ENCODE data around the gene CUX1.
A peak's percentile ranks its signal among the peaks of the same experiment; 100 is the strongest.

Gene CUX1

DNA sequence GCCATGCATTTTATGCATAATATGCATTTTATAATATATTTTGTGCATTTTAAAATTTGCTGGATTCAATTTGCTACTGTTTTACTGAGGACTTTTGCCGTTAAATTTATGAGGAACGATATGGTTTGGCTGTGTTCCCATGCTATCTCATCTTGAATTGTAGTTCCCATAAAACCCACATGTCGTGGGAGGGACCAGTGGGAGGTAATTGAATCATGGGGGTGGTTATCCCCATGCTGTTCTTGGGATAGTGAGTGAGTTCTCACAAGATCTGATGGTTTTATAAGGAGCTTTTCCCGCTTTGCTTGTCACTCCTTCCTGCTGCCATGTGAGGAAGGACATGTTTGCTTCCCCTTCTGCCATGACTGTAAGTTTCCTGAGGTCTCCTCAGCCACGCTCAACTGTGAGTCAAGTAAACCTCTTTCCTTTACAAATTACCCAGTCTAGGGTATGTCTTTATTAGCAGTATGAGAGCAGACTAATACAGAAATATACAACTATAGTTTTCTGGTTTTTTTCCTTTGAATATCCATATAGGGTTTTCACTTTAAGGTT, 267.9 kb downstream of the CUX1 start:
- DNase-seq: peak; percentile 20

DNA sequence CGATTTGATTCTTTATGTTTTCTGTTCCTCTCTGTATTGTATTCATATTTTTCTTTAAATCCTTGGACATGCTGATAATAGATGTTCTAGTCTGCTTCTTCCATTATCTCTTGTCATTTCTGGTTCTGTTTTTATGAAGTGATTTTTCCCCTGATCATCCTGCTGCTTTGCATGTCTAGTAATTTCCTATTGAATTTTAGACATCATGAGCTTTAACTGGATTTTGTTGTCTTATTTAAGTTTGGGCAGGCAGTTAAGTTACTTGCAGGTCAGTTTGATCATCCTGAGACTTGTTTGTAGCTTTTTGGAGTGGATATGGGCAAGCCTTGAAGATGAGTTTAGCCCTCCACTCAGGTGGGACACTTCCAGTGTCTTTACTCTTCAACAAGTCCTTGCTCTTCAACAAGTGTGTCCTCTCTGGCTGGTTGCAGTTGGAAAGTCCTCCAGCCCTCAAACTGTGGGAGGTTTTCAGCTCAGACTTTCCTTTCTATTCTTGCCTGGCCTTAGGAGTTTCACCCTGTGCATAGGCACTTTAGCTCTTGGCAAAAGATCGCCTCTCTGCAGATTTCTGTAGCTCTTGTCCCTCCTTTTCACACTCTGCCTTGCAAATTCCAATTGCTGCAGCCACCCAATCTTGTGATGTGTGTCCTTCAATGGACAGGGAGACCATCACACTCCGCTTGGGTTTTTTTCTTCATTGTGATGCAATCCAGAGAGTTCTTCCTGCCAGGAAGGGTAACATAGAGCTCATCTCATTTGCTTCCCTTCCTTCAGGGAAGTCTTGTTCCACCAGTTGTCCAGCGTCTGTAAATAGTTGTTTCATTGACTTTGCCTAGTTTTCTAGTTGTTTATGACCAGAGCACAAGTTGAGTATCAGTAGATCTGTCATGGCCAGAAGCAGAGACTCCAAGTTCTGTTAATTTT, 272.0 kb downstream of the CUX1 start:
- no peak for DNase-seq

- DNase-seq: no peak
Measured at GRCh38 chr7:102093599-102094315, 276.3 kb downstream of the CUX1 start.

GRCh38 chr7:102094316-102094650, 276.9 kb downstream of the CUX1 start:
- peak; percentile 87 for DNase-seq

DNA sequence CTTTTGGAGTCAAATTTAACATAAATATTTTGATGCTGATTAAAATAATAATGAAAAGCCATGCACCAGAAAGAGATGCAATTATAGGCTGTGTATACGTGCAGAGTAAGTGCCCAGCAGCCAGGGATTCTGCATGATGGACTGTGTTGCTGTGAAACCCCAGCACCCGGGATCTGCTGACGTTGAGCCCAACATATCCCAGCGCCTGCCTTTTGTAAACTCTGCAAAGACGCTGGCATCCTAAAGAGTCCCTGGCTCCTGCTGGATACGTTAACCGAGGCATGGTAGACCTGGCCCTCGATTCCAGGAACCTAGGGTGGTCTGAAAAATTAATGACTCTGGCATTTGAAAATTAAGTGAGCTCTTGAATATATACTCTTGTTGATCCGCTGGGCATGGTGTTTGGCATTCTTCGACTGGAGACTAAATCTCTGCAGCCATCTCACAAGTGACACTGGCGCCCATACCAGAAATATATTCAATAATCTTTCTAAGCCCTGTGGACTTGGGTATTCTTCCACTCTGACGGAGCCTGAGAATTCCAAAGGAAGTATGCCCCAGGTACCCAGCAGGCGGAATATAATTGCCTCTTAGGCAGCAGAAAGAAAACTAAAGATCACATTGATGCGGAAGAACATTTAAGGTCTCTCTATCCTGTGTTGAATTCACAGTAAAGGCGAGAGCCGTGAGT, 278.0 kb downstream of the CUX1 start:
- no peak for DNase-seq

GRCh38 chr7:102096012-102096332, 278.5 kb downstream of the CUX1 start:
- DNase-seq: no peak

GRCh38 chr7:102096706-102097427, 279.4 kb downstream of the CUX1 start:
- no peak for DNase-seq

- DNase-seq: peak; percentile 21
Measured at GRCh38 chr7:102097601-102098161, 280.3 kb downstream of the CUX1 start.

DNA sequence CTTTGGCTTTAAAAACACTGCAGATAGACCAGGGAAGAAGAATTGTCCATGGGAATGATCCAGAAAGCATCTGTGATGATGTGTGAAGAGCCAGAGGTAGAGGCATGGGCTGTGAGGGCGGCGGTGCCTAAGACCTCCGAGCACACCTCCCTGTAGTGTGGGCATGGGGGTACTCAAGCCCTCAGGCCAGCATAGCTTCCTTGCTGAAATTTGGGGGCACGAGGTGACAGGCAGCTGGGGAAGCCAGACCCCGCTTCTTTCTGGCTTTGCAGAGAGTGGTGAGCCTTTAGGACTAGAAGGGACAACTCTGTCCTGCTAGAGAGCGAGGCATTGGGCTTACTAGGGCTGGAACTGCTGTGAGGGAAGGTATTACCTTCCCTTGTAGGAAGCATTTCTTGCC, 281.6 kb downstream of the CUX1 start:
- DNase-seq: no peak

GRCh38 chr7:102099474-102099873, 282.0 kb downstream of the CUX1 start:
- no peak for DNase-seq

- DNase-seq: no peak
Measured at GRCh38 chr7:102101111-102101551, 283.7 kb downstream of the CUX1 start.

GRCh38 chr7:102101926-102102325, 284.5 kb downstream of the CUX1 start:
- no peak for DNase-seq

DNA sequence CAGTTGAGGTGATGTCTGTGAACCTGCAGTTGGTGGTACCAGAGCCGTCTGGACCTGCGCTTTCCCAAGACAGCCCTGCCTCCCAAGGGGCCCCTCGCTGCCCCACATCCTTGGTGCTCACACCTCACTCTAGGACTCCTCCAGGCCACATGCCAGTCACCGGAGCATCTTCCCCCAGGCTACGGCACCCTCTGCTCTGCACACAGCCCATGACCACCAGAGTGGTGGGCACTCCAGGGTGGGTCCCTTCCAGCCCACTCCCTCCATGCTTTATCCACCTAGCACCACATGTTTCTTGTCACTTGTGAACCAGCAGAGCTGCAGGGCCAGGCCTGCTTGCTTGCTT, 285.6 kb downstream of the CUX1 start:
- no peak for DNase-seq

- no peak for DNase-seq
Measured at GRCh38 chr7:102104245-102104644, 286.8 kb downstream of the CUX1 start.

GRCh38 chr7:102106625-102107024, 289.2 kb downstream of the CUX1 start:
- no peak for DNase-seq

GRCh38 chr7:102107474-102108104, 290.2 kb downstream of the CUX1 start:
- no peak for DNase-seq

DNA sequence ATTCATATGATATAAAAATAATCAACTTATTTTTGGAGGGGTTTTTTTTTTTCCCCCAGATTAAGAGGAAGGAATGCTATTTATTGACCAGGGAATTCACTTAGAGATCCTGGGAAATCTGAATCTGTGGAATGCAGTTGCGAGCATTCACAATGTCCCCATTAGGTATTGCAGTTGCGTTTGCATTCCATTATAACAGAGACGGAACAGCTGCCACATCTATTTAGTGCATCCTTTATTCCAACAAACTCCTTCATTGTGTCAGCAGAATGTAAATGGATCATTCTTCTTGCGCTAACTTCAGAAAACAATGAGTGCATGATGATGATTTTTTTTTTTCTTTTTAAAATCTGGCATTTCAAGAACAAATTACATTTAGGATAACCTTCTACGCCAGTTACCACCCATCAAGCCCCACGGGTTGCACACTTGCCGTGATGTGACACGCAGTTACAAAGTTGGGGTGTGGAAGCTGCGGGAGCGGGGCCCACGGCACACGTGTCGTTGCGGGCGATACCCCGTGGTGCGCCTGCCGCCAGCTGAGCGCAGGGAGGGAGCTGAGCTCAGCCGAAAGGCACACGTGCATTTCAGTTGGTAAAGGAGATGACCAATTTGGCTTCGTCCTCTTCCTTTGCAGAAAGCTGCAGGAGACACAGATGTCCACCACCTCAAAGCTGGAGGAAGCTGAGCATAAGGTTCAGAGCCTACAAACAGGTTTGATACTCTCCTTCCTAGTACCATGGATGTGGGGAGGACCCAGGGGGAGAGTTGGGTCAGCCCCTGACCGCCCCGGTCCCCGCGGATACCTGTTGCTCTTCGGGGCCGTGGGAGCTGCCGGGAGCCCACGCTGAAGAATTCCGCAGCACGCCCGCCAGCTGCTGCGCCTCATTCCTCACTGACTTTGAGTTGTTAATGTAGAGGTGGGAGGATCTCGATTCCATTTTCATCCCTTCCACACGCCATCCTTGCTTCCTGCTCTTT, 293.9 kb downstream of the CUX1 start:
- DNase-seq: no peak

DNA sequence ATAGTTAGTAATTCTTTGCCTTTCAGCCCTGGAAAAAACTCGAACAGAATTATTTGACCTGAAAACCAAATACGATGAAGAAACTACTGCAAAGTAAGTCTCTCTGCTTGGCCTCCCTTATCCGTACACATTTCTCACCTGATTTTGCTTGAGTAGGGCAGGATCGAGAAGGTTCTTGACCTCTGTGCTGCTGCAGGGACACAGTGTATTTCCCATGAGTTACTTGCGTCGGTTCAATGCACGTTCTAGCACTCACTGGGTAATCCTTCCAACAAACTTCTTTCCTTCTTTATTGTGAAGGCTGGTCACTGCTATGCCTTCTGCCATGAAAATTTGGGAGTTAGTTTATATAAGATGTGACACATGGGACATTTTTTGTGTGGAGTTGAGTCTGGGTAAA, 297.8 kb downstream of the CUX1 start:
- no peak for DNase-seq

DNA sequence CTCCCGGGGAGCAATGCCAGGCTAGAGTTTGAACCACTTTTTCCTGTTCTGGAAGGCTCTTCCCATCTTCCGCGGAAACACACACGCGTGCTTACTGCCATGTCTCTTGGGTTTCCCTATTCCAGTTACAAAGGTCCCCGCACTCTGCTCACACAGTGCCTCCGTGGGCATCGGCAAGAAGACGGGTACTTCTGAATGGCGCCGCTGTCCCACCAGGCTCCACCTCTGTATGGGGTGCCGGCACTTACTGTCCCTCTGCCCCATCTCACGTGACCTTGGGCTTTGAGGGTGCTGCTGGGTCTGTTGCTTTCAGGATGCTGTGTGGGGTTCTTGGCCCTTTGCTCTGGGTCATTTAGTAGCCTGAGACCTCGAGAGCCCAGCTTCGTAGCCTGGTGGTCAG, 298.5 kb downstream of the CUX1 start:
- DNase-seq: no peak

DNA sequence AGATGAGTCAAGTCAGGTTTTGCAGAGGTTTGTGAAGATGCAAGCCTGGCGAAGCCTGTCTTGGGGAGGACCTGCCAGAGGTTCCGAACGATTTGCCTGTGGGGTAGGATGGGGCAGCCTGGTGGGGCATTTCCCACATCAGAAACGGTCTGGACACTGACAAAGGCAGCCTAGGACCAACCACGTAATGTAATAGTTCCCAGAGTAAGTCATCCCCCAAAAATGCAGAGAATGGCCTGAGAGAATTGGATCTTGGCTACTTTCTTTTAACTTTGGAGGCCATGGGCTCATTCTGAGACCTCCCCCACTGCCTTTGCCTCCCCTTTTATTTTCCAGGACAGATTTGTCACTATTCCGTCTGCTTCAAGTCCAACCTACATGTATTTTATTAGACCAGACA, 300.3 kb downstream of the CUX1 start:
- peak; percentile 89 for DNase-seq

- no peak for DNase-seq
Measured at GRCh38 chr7:102119213-102119651, 301.8 kb downstream of the CUX1 start.
